Naive thymus-derived CD8-positive, alpha-beta T cell (primary cell): Measurements from ENCODE around the gene CELF4. TPM values are rescaled to one million over a fixed set of nuclear protein-coding genes. Genes with fewer than 3 reads are reported as not detected.

Experiments
- ATAC-seq, 2 donors: fragments of 150-1000 bp; cut with Tn5 transposase in 1 of 2; sonication (Bioruptor Pico), chemical (Tn5 transposase) in 1 of 2; 1 replicate in 1 of 2; 2 replicates in 1 of 2; pipeline ENCODE4 v1.10.0; 2021; ENCODE audit warnings: mild to moderate bottlenecking in 2 of 2, moderate library complexity in 2 of 2
- POLR2A ChIA-PET: fragments of 350-600 bp; sonication (Branson Sonifier 250); formaldehyde crosslinking; loops from one replicate; lab custom pipeline; 2021; ENCODE audit warnings: antibody characterized with exemption; lab: Charles Lee
- DNase-seq, 10 donors: peaks; one replicate each; pipeline versions ENCODE4 v3.0.0 to v3.0.0-alpha.2; 2020 to 2022
- H3K27ac Mint-ChIP-seq, 10 donors: one replicate each; pipeline ENCODE4 v1.8.0; 2020 to 2022; ENCODE audit warnings: mild to moderate bottlenecking in 10 of 10, mixed read lengths in 10 of 10, moderate library complexity in 4 of 10, inconsistent platforms in 1 of 10
- H3K27me3 Mint-ChIP-seq, 5 donors: one replicate each; pipeline ENCODE4 v1.8.0; 2021 to 2022; ENCODE audit warnings: mixed read lengths in 5 of 5
- H3K36me3 Mint-ChIP-seq, 3 donors: one replicate each; pipeline ENCODE4 v1.8.0; 2020 to 2022; ENCODE audit warnings: mixed read lengths in 3 of 3, mild to moderate bottlenecking in 2 of 3, inconsistent platforms in 1 of 3
- H3K4me1 Mint-ChIP-seq, 4 donors: one replicate each; pipeline ENCODE4 v1.8.0; 2021 to 2022; ENCODE audit warnings: mixed read lengths in 4 of 4
- H3K4me3 Mint-ChIP-seq, 10 donors: one replicate each; pipeline ENCODE4 v1.8.0; 2020 to 2022; ENCODE audit warnings: mild to moderate bottlenecking in 10 of 10, mixed read lengths in 10 of 10, moderate library complexity in 6 of 10, inconsistent platforms in 1 of 10
- H3K9me3 Mint-ChIP-seq, 9 donors: one replicate each; pipeline ENCODE4 v1.8.0; 2020 to 2022; ENCODE audit warnings: mixed read lengths in 9 of 9, mild to moderate bottlenecking in 3 of 9, inconsistent platforms in 1 of 9, moderate library complexity in 1 of 9
- polyA plus RNA-seq, 3 donors: library from polyadenylated mRNA; unstranded; fragments of 300-500 nt; fragmentation: Illumina TruSeq; gene quantifications; one replicate each; pipeline ENCODE4 v1.2.3, GENCODE V29; 2021
- total RNA-seq, 8 experiments: library from RNA in 2 of 8; stranded (reverse) in 2 of 8; gene quantifications; one replicate each; pipeline ENCODE4 v1.2.3 and lab custom pipeline; 2021 to 2026

The CELF4 gene
- total and polyA plus RNA-seq, 5 experiments from 2014 or later, result 0.08 to 0.43 TPM; not detected in 3

- Mint-ChIP-seq H3K9me3 (peaks cover 0 to 2% (median 0%) of the 10 kb centered on the region in 9 donors), H3K4me3 (no peak overlapping the region), H3K27me3 (peaks cover 0 to 15% (median 1%) of the 10 kb centered on the region in 5 donors), H3K27ac (no peak overlapping the region), H3K36me3 (no peaks in the 10 kb centered on the region), H3K4me1 (peaks cover 0 to 2% (median 0%) of the 10 kb centered on the region in 4 donors)
- DNase-seq (no peak), ATAC-seq (no peak)
- POLR2A ChIA-PET, result no interaction called here
These were observed 11.8 kb downstream of the CELF4 start for GRCh38 chr18:37553633-37554398.

GRCh38 chr18:37552286-37552685 is 13.3 kb downstream of the CELF4 start:
- no peak for DNase-seq
- H3K27ac Mint-ChIP-seq, result no peak overlapping the region
- H3K9me3 Mint-ChIP-seq, result no peaks in the 10 kb centered on the region
- ATAC-seq, result no peak
- no peak overlapping the region for H3K4me3 Mint-ChIP-seq
- no peaks in the 10 kb centered on the region for H3K36me3 Mint-ChIP-seq
- peaks cover 0 to 11% (median 5%) of the 10 kb centered on the region in 5 donors for H3K27me3 Mint-ChIP-seq
- H3K4me1 Mint-ChIP-seq, result peaks cover 0 to 2% (median 0%) of the 10 kb centered on the region in 4 donors
- POLR2A ChIA-PET, result no interaction called here

GRCh38 chr18:37551846-37552245 is 13.8 kb downstream of the CELF4 start:
- H3K27me3 Mint-ChIP-seq, result peaks cover 0 to 11% (median 5%) of the 10 kb centered on the region in 5 donors
- ATAC-seq (no peak), DNase-seq (no peak)
- no peaks in the 10 kb centered on the region for H3K36me3 Mint-ChIP-seq
- peaks cover 0 to 2% (median 0%) of the 10 kb centered on the region in 4 donors for H3K4me1 Mint-ChIP-seq
- POLR2A ChIA-PET, result no interaction called here
- H3K4me3 Mint-ChIP-seq, result no peak overlapping the region
- no peaks in the 10 kb centered on the region for H3K9me3 Mint-ChIP-seq
- no peak overlapping the region for H3K27ac Mint-ChIP-seq

GRCh38 chr18:37551249-37551648 is 14.3 kb downstream of the CELF4 start:
- H3K9me3 Mint-ChIP-seq, result no peaks in the 10 kb centered on the region
- peaks cover 0 to 11% (median 5%) of the 10 kb centered on the region in 5 donors for H3K27me3 Mint-ChIP-seq
- no peak overlapping the region for H3K4me3 Mint-ChIP-seq
- no peak for ATAC-seq
- no peak for DNase-seq
- H3K4me1 Mint-ChIP-seq, result peaks cover 0 to 2% (median 0%) of the 10 kb centered on the region in 4 donors
- no peaks in the 10 kb centered on the region for H3K36me3 Mint-ChIP-seq
- no peak overlapping the region for H3K27ac Mint-ChIP-seq
- POLR2A ChIA-PET, result no interaction called here

- peaks cover 0 to 11% (median 6%) of the 10 kb centered on the region in 5 donors for H3K27me3 Mint-ChIP-seq
- no peaks in the 10 kb centered on the region for H3K9me3 Mint-ChIP-seq
- H3K27ac Mint-ChIP-seq, result peak overlapping the region in 1 of 10 donors; percentile 7
- H3K4me3 Mint-ChIP-seq, result no peak overlapping the region
- POLR2A ChIA-PET, result no interaction called here
- no peaks in the 10 kb centered on the region for H3K36me3 Mint-ChIP-seq
- peaks cover 0 to 2% (median 0%) of the 10 kb centered on the region in 4 donors for H3K4me1 Mint-ChIP-seq
- DNase-seq (peak in 1 of 10 donors; percentile 44), ATAC-seq (no peak)
These were observed 15.3 kb downstream of the CELF4 start for GRCh38 chr18:37550118-37550875.

- no peak for DNase-seq
- Mint-ChIP-seq H3K4me1 (peaks cover 0 to 2% (median 0%) of the 10 kb centered on the region in 4 donors), H3K27me3 (peaks cover 0 to 22% (median 7%) of the 10 kb centered on the region in 5 donors), H3K36me3 (no peaks in the 10 kb centered on the region), H3K4me3 (no peak overlapping the region), H3K27ac (no peak overlapping the region), H3K9me3 (no peaks in the 10 kb centered on the region)
- POLR2A ChIA-PET, result no interaction called here
- no peak for ATAC-seq
These were observed 16.8 kb downstream of the CELF4 start for GRCh38 chr18:37548679-37549289.

GRCh38 chr18:37547196-37547827 is 18.3 kb downstream of the CELF4 start:
- DNase-seq (peak in 1 of 10 donors; percentile 27), ATAC-seq (no peak)
- no peaks in the 10 kb centered on the region for H3K9me3 Mint-ChIP-seq
- no peak overlapping the region for H3K4me3 Mint-ChIP-seq
- H3K4me1 Mint-ChIP-seq, result peaks cover 0 to 2% (median 0%) of the 10 kb centered on the region in 4 donors
- H3K27me3 Mint-ChIP-seq, result peaks cover 0 to 37% (median 9%) of the 10 kb centered on the region in 5 donors
- POLR2A ChIA-PET, result no interaction called here
- H3K36me3 Mint-ChIP-seq, result no peaks in the 10 kb centered on the region
- no peak overlapping the region for H3K27ac Mint-ChIP-seq

- DNase-seq, result peak in 1 of 10 donors; percentile 9
- no peak for ATAC-seq
- Mint-ChIP-seq H3K36me3 (no peaks in the 10 kb centered on the region), H3K27ac (no peak overlapping the region), H3K4me1 (no peaks in the 10 kb centered on the region), H3K9me3 (no peaks in the 10 kb centered on the region), H3K27me3 (peaks cover 0 to 35% (median 8%) of the 10 kb centered on the region in 5 donors), H3K4me3 (no peak overlapping the region)
- POLR2A ChIA-PET, result no interaction called here
These were observed 18.9 kb downstream of the CELF4 start for GRCh38 chr18:37546651-37547050.

GRCh38 chr18:37546272-37546537 is 19.4 kb downstream of the CELF4 start:
- H3K4me3 Mint-ChIP-seq, result no peak overlapping the region
- no peaks in the 10 kb centered on the region for H3K36me3 Mint-ChIP-seq
- no peaks in the 10 kb centered on the region for H3K4me1 Mint-ChIP-seq
- POLR2A ChIA-PET, result no interaction called here
- H3K27me3 Mint-ChIP-seq, result peaks cover 2 to 35% (median 8%) of the 10 kb centered on the region in 5 donors
- DNase-seq, result no peak
- no peaks in the 10 kb centered on the region for H3K9me3 Mint-ChIP-seq
- ATAC-seq, result no peak
- H3K27ac Mint-ChIP-seq, result no peak overlapping the region

GRCh38 chr18:37545461-37546271 is 19.9 kb downstream of the CELF4 start:
- peaks cover 4 to 41% (median 13%) of the 10 kb centered on the region in 5 donors for H3K27me3 Mint-ChIP-seq
- POLR2A ChIA-PET, result no interaction called here
- H3K4me3 Mint-ChIP-seq, result no peak overlapping the region
- no peak overlapping the region for H3K27ac Mint-ChIP-seq
- no peak for DNase-seq
- no peaks in the 10 kb centered on the region for H3K4me1 Mint-ChIP-seq
- no peak for ATAC-seq
- H3K36me3 Mint-ChIP-seq, result no peaks in the 10 kb centered on the region
- no peaks in the 10 kb centered on the region for H3K9me3 Mint-ChIP-seq

GRCh38 chr18:37544713-37545112 is 20.9 kb downstream of the CELF4 start:
- ATAC-seq, result no peak
- Mint-ChIP-seq H3K36me3 (no peaks in the 10 kb centered on the region), H3K27me3 (peaks cover 9 to 49% (median 17%) of the 10 kb centered on the region in 5 donors), H3K4me1 (no peaks in the 10 kb centered on the region), H3K9me3 (no peaks in the 10 kb centered on the region), H3K4me3 (no peak overlapping the region), H3K27ac (no peak overlapping the region)
- no peak for DNase-seq
- POLR2A ChIA-PET, result no interaction called here

GRCh38 chr18:37544217-37544616 is 21.4 kb downstream of the CELF4 start:
- ATAC-seq, result no peak

More at GRCh38 chr18:37544217-37544616, 21.4 kb downstream of the CELF4 start:
- Mint-ChIP-seq H3K4me1 (no peaks in the 10 kb centered on the region), H3K36me3 (no peaks in the 10 kb centered on the region), H3K9me3 (no peaks in the 10 kb centered on the region), H3K27me3 (peaks cover 9 to 49% (median 17%) of the 10 kb centered on the region in 5 donors), H3K4me3 (no peak overlapping the region), H3K27ac (no peak overlapping the region)
- POLR2A ChIA-PET, result no interaction called here
- no peak for DNase-seq
